Activated T-helper 2 cell treated with anti-CD3 and anti-CD28 coated beads, Interferon-gamma antibody, Interleukin-2, Interleukin-4, amounts not matched to agents 10 μg/mL and 5 μg/mL and 100 μg/mL, durations not matched to agents 14 hours and 24 hours and 36 hours (primary cell): ENCODE measurements around the gene WDR73. TPM values are rescaled to one million over a fixed set of nuclear protein-coding genes. Genes with fewer than 3 reads are reported as not detected.

Experiments used
- DNase-seq: peaks from one replicate; pipeline ENCODE4 v3.0.0; 2021; ENCODE audit warnings: low spot score
- H3K27ac Mint-ChIP-seq: one replicate; pipeline ENCODE4 v1.8.0; 2021; ENCODE audit warnings: mixed read lengths
- H3K27me3 Mint-ChIP-seq: one replicate; pipeline ENCODE4 v1.8.0; 2021; ENCODE audit warnings: low read depth, mixed read lengths
- H3K36me3 Mint-ChIP-seq: one replicate; pipeline ENCODE4 v1.8.0; 2021; ENCODE audit warnings: low read depth, mixed read lengths
- H3K4me1 Mint-ChIP-seq: one replicate; pipeline ENCODE4 v1.8.0; 2021; ENCODE audit warnings: low read depth, mixed read lengths
- H3K4me3 Mint-ChIP-seq: one replicate; pipeline ENCODE4 v1.8.0; 2021; ENCODE audit warnings: low read depth, mild to moderate bottlenecking, moderate library complexity, mixed read lengths
- H3K9me3 Mint-ChIP-seq: one replicate; pipeline ENCODE4 v1.8.0; 2021; ENCODE audit warnings: mixed read lengths
- intact Hi-C: fragments of 100-400 bp; cut with micrococcal nuclease; formaldehyde crosslinking; loops from one replicate; pipeline ENCODE4 v1.15.1; 2023
- total RNA-seq: library from RNA; stranded (reverse); gene quantifications from 2 replicates; pipeline ENCODE4 v1.2.3, GENCODE V29; 2022

Gene WDR73
- total RNA-seq, 1 donor from 2014 or later = 20.5 TPM

- no peak for DNase-seq
- H3K27ac Mint-ChIP-seq = no peak overlapping the region
- peaks cover 36% of the 10 kb centered on the region for H3K36me3 Mint-ChIP-seq
- H3K4me1 Mint-ChIP-seq = peaks cover 30% of the 10 kb centered on the region
- H3K4me3 Mint-ChIP-seq = no peak overlapping the region
- intact Hi-C loops = loop anchor here (5.0 kb wide), 1 partner anchor 158 kb away; no protein-coding TSS in a partner anchor
- no peaks in the 10 kb centered on the region for H3K27me3 Mint-ChIP-seq
- no peaks in the 10 kb centered on the region for H3K9me3 Mint-ChIP-seq
Observed at GRCh38 chr15:84603630-84604379, 50.3 kb downstream of the WDR73 start.

GRCh38 chr15:84601555-84601838 lies 52.6 kb downstream of the WDR73 start:
- Mint-ChIP-seq H3K36me3 (peaks cover 24% of the 10 kb centered on the region), H3K4me1 (peaks cover 48% of the 10 kb centered on the region), H3K27ac (no peak overlapping the region), H3K4me3 (peak overlapping the region; percentile 90), H3K27me3 (no peaks in the 10 kb centered on the region), H3K9me3 (no peaks in the 10 kb centered on the region)
- intact Hi-C loops = loop anchor here (2.0 to 5.0 kb wide), 2 partner anchors 161 to 379 kb away; partner anchors contain the start of gene PDE8A
- no peak for DNase-seq

- Mint-ChIP-seq H3K4me1 (peaks cover 47% of the 10 kb centered on the region), H3K4me3 (peak within 1 kb of the TSS; percentile 90), H3K9me3 (no peaks in the 10 kb centered on the region), H3K27me3 (no peaks in the 10 kb centered on the region), H3K27ac (peak within 1 kb of the TSS; percentile 73), H3K36me3 (peaks cover 19% of the 10 kb centered on the region)
- intact Hi-C loops = loop anchor here (1.0 to 5.0 kb wide), 4 partner anchors 30 to 380 kb away; partner anchors contain the start of genes PDE8A and WDR73
- peak; percentile 92 for DNase-seq
Observed at GRCh38 chr15:84600687-84601554, 53.2 kb downstream of the WDR73 start, which contains the start of gene ZSCAN2. Gene ZSCAN2, plus strand, starts transcription at chr15:84601009. Its CDS starts 2,919 bp downstream, at chr15:84603928.

GRCh38 chr15:84600331-84600686 lies 53.8 kb downstream of the WDR73 start:
- Mint-ChIP-seq H3K4me3 (peak overlapping the region; percentile 90), H3K4me1 (peaks cover 41% of the 10 kb centered on the region), H3K36me3 (peaks cover 13% of the 10 kb centered on the region), H3K27me3 (no peaks in the 10 kb centered on the region), H3K9me3 (no peaks in the 10 kb centered on the region), H3K27ac (no peak overlapping the region)
- peak; percentile 53 for DNase-seq
- intact Hi-C loops = loop anchor here (1.0 to 5.0 kb wide), 4 partner anchors 31 to 380 kb away; partner anchors contain the start of genes PDE8A and WDR73

GRCh38 chr15:84599906-84600305 lies 54.2 kb downstream of the WDR73 start:
- Mint-ChIP-seq H3K27ac (no peak overlapping the region), H3K36me3 (peaks cover 10% of the 10 kb centered on the region), H3K4me1 (peaks cover 37% of the 10 kb centered on the region), H3K9me3 (no peaks in the 10 kb centered on the region), H3K4me3 (peak overlapping the region; percentile 60), H3K27me3 (no peaks in the 10 kb centered on the region)
- DNase-seq = no peak
- intact Hi-C loops = loop anchor here (1.0 to 5.0 kb wide), 4 partner anchors 31 to 381 kb away; partner anchors contain the start of genes PDE8A and WDR73

- Mint-ChIP-seq H3K27me3 (peaks cover 1% of the 10 kb centered on the region), H3K4me1 (peaks cover 35% of the 10 kb centered on the region), H3K27ac (peak overlapping the region; percentile 67), H3K36me3 (peaks cover 5% of the 10 kb centered on the region), H3K4me3 (peak overlapping the region; percentile 60), H3K9me3 (no peaks in the 10 kb centered on the region)
- intact Hi-C loops = no loop called here
- DNase-seq = peak; percentile 23
Observed at GRCh38 chr15:84598993-84599392, 55.1 kb downstream of the WDR73 start.

- H3K9me3 Mint-ChIP-seq = no peaks in the 10 kb centered on the region
- peak overlapping the region; percentile 67 for H3K27ac Mint-ChIP-seq
- intact Hi-C loops = no loop called here
- H3K4me3 Mint-ChIP-seq = no peak overlapping the region
- peak; percentile 26 for DNase-seq
- peaks cover 36% of the 10 kb centered on the region for H3K4me1 Mint-ChIP-seq
- H3K27me3 Mint-ChIP-seq = peaks cover 2% of the 10 kb centered on the region
- no peaks in the 10 kb centered on the region for H3K36me3 Mint-ChIP-seq
Observed at GRCh38 chr15:84598250-84598649, 55.8 kb downstream of the WDR73 start.

GRCh38 chr15:84597296-84597695 lies 56.8 kb downstream of the WDR73 start:
- Mint-ChIP-seq H3K9me3 (no peaks in the 10 kb centered on the region), H3K27ac (no peak overlapping the region), H3K4me3 (no peak overlapping the region), H3K27me3 (peaks cover 6% of the 10 kb centered on the region), H3K36me3 (no peaks in the 10 kb centered on the region), H3K4me1 (peaks cover 32% of the 10 kb centered on the region)
- DNase-seq = no peak
- intact Hi-C loops = no loop called here

GRCh38 chr15:84595660-84596059 lies 58.4 kb downstream of the WDR73 start:
- H3K27ac Mint-ChIP-seq = no peak overlapping the region
- no peak overlapping the region for H3K4me3 Mint-ChIP-seq
- H3K27me3 Mint-ChIP-seq = peaks cover 11% of the 10 kb centered on the region
- no peaks in the 10 kb centered on the region for H3K9me3 Mint-ChIP-seq
- H3K36me3 Mint-ChIP-seq = no peaks in the 10 kb centered on the region
- intact Hi-C loops = no loop called here
- H3K4me1 Mint-ChIP-seq = peaks cover 32% of the 10 kb centered on the region
- no peak for DNase-seq

- no peak for DNase-seq
- H3K36me3 Mint-ChIP-seq = no peaks in the 10 kb centered on the region
- no peaks in the 10 kb centered on the region for H3K9me3 Mint-ChIP-seq
- H3K27ac Mint-ChIP-seq = no peak overlapping the region
- intact Hi-C loops = no loop called here
- no peak overlapping the region for H3K4me3 Mint-ChIP-seq
- peaks cover 29% of the 10 kb centered on the region for H3K4me1 Mint-ChIP-seq
- H3K27me3 Mint-ChIP-seq = peaks cover 11% of the 10 kb centered on the region
Observed at GRCh38 chr15:84594617-84595290, 59.3 kb downstream of the WDR73 start.

- H3K27me3 Mint-ChIP-seq = peaks cover 14% of the 10 kb centered on the region
- H3K9me3 Mint-ChIP-seq = no peaks in the 10 kb centered on the region
- no peak overlapping the region for H3K4me3 Mint-ChIP-seq
- H3K4me1 Mint-ChIP-seq = peaks cover 6% of the 10 kb centered on the region
- no peaks in the 10 kb centered on the region for H3K36me3 Mint-ChIP-seq
- no peak overlapping the region for H3K27ac Mint-ChIP-seq
- DNase-seq = no peak
- intact Hi-C loops = no loop called here
Observed at GRCh38 chr15:84591815-84592214, 62.3 kb downstream of the WDR73 start.

GRCh38 chr15:84590406-84590805 lies 63.7 kb downstream of the WDR73 start:
- Mint-ChIP-seq H3K36me3 (no peaks in the 10 kb centered on the region), H3K9me3 (no peaks in the 10 kb centered on the region)
- intact Hi-C loops = no loop called here

More at GRCh38 chr15:84590406-84590805, 63.7 kb downstream of the WDR73 start:
- no peak for DNase-seq
- peaks cover 22% of the 10 kb centered on the region for H3K27me3 Mint-ChIP-seq
- H3K4me3 Mint-ChIP-seq = no peak overlapping the region
- no peak overlapping the region for H3K27ac Mint-ChIP-seq
- peaks cover 6% of the 10 kb centered on the region for H3K4me1 Mint-ChIP-seq
